K562 (cell line): ENCODE data around the gene GOLGA2. TPM values are rescaled to one million over a fixed set of nuclear protein-coding genes. Genes with fewer than 3 reads are reported as not detected.

Experiments used
- CHCHD3 ChIP-seq: fragments of 250-450 bp; sonication (Bioruptor Pico); IDR thresholded peaks from 2 replicates; pipeline ENCODE4 v2.1.2; 2022; ENCODE audit warnings: mild to moderate bottlenecking
- CHD4 ChIP-seq: fragments of 200-600 bp; sonication (generic); IDR thresholded peaks from 3 replicates; pipeline ENCODE4 v1.6.1; 2012; ENCODE audit warnings: low read depth, mild to moderate bottlenecking, mixed read lengths, low read length, inconsistent platforms; ENCODE audit not compliant: insufficient read depth, insufficient replicate concordance, poor library complexity, severe bottlenecking
- GATAD2B ChIP-seq: fragments of 450-650 bp; IDR thresholded peaks from 2 replicates; pipeline ENCODE4 v1.6.1; 2017; ENCODE audit warnings: mild to moderate bottlenecking, borderline replicate concordance
- WHSC1 ChIP-seq: IDR thresholded peaks from one replicate; pipeline ENCODE4 v1.6.1; 2012; ENCODE audit warnings: low read length, control low read depth, inconsistent platforms
- XRCC5 ChIP-seq: fragments of 200-400 bp; formaldehyde crosslinking; IDR thresholded peaks from 2 replicates; pipeline ENCODE4 v1.6.1; 2017; ENCODE audit warnings: low read depth, mild to moderate bottlenecking, low read length
- ZNF436 ChIP-seq: fragments of 250-450, 450-650 bp; sonication (Bioruptor Pico); formaldehyde crosslinking; IDR thresholded peaks from 2 replicates; pipeline ENCODE4 v1.7.0; 2020; ENCODE audit warnings: mild to moderate bottlenecking
- ZNF445 ChIP-seq: fragments of 250-450 bp; sonication (Bioruptor Pico); IDR thresholded peaks from 2 replicates; pipeline ENCODE4 v1.4.0; 2020; ENCODE audit warnings: low read depth, mild to moderate bottlenecking, moderate library complexity
- ZNF79 ChIP-seq: fragments of 250-450 bp; sonication (Bioruptor Pico); IDR thresholded peaks from 2 replicates; pipeline ENCODE4 v1.4.0; 2020; ENCODE audit warnings: low read depth, mild to moderate bottlenecking, moderate library complexity
- polyA plus RNA-seq, 8 experiments: library from polyadenylated mRNA; depleted of rRNA in 4 of 8; stranded (reverse) in 5 of 8; unstranded in 3 of 8; fragments of >200 nt; fragmentation: Nextera tagmentation in 2 of 8; fragmentation: Illumina TruSeq in 1 of 8; extraction: Ambion mirVana in 2 of 8; extraction: Trizol in 1 of 8; gene quantifications; 2 replicates each; pipeline versions ENCODE4 v1.2.1 to v1.2.3, GENCODE V29; 2011 to 2014; ENCODE audit warnings: inconsistent platforms in 1 of 8, missing spikeins in 1 of 8
- total RNA-seq, 7 experiments: library from RNA; depleted of rRNA in 6 of 7; stranded (reverse); fragments of >200 nt in 6 of 7; fragmentation: Illumina TruSeq in 2 of 7; extraction: Trizol in 2 of 7; gene quantifications; 2 replicates each; pipeline versions ENCODE4 v1.2.1 to v1.2.3, GENCODE V29; 2011 to 2021; ENCODE audit warnings: low replicate concordance in 1 of 7
- TF ChIP-seq, protein P1 (sequence below), 2 experiments: fragments of 150-350 bp in 1 of 2; IDR thresholded peaks; 2 replicates each; pipeline ENCODE4 v1.6.1; 2012 to 2016; ENCODE audit warnings: low read depth in 2 of 2, low read length in 2 of 2, mild to moderate bottlenecking in 1 of 2, moderate library complexity in 1 of 2
- TF ChIP-seq, protein P2 (sequence below): fragments of 450-650 bp; formaldehyde crosslinking; IDR thresholded peaks from 2 replicates; pipeline ENCODE4 v1.4.0; 2020; ENCODE audit warnings: mild to moderate bottlenecking, moderate library complexity
- TF ChIP-seq, protein P3 (sequence below): fragments of 250-450 bp; sonication (Bioruptor Pico); IDR thresholded peaks from 2 replicates; pipeline ENCODE4 v1.9.0; 2021; ENCODE audit warnings: mild to moderate bottlenecking, inconsistent platforms

GOLGA2 gene
- total and polyA plus RNA-seq, 9 of the 15 experiments (the other 6 are each of a cell fraction or from before 2014, with no cell fraction given): 15.7 to 138 (median 76.0) TPM

DNA sequence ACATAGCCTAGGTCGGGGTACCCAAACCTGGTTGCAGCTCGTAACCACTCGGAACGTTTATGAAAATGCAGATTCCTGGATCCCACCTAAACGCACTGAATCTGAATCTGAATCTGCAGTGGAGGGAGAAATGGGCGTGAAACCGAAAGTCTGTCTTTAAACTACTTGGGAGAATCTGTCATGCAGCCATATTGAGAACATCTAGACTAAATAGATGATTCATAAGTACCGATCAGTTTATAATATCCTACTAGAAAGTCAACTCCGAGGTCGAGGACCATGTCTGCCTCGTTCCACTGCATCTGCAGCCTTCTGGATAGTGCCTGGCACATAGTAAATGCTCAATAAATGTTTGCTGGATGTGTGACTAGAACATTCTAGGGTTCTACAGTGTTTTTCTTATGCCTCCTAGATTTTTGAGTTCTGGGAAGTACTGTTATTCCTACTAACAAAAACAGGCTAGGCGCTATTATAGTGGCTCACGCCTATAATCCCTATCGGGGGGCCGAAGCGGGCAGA lies 47.5 kb upstream of the GOLGA2 start (continued):
- TF ChIP-seq, protein P1, sequence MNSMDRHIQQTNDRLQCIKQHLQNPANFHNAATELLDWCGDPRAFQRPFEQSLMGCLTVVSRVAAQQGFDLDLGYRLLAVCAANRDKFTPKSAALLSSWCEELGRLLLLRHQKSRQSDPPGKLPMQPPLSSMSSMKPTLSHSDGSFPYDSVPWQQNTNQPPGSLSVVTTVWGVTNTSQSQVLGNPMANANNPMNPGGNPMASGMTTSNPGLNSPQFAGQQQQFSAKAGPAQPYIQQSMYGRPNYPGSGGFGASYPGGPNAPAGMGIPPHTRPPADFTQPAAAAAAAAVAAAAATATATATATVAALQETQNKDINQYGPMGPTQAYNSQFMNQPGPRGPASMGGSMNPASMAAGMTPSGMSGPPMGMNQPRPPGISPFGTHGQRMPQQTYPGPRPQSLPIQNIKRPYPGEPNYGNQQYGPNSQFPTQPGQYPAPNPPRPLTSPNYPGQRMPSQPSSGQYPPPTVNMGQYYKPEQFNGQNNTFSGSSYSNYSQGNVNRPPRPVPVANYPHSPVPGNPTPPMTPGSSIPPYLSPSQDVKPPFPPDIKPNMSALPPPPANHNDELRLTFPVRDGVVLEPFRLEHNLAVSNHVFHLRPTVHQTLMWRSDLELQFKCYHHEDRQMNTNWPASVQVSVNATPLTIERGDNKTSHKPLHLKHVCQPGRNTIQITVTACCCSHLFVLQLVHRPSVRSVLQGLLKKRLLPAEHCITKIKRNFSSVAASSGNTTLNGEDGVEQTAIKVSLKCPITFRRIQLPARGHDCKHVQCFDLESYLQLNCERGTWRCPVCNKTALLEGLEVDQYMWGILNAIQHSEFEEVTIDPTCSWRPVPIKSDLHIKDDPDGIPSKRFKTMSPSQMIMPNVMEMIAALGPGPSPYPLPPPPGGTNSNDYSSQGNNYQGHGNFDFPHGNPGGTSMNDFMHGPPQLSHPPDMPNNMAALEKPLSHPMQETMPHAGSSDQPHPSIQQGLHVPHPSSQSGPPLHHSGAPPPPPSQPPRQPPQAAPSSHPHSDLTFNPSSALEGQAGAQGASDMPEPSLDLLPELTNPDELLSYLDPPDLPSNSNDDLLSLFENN (IDR thresholded peaks at IDR 0.05; ENCODE audit: low read depth in 2 of 2, low read length in 2 of 2): no peak
- no peak for TF ChIP-seq WHSC1
- no peak for TF ChIP-seq ZNF436
- no peak for TF ChIP-seq ZNF79 (CRISPR knock-in tag)
- no peak for TF ChIP-seq GATAD2B
- TF ChIP-seq, protein P2, sequence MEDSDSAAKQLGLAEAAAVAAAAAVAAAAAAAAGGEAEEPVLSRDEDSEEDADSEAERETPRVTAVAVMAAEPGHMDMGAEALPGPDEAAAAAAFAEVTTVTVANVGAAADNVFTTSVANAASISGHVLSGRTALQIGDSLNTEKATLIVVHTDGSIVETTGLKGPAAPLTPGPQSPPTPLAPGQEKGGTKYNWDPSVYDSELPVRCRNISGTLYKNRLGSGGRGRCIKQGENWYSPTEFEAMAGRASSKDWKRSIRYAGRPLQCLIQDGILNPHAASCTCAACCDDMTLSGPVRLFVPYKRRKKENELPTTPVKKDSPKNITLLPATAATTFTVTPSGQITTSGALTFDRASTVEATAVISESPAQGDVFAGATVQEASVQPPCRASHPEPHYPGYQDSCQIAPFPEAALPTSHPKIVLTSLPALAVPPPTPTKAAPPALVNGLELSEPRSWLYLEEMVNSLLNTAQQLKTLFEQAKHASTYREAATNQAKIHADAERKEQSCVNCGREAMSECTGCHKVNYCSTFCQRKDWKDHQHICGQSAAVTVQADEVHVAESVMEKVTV (CRISPR knock-in tag): no peak
- no peak for TF ChIP-seq XRCC5
- no peak for TF ChIP-seq CHCHD3
- TF ChIP-seq CHD4: peak; percentile 55
- TF ChIP-seq ZNF445 (CRISPR knock-in tag): no peak
- TF ChIP-seq, protein P3, sequence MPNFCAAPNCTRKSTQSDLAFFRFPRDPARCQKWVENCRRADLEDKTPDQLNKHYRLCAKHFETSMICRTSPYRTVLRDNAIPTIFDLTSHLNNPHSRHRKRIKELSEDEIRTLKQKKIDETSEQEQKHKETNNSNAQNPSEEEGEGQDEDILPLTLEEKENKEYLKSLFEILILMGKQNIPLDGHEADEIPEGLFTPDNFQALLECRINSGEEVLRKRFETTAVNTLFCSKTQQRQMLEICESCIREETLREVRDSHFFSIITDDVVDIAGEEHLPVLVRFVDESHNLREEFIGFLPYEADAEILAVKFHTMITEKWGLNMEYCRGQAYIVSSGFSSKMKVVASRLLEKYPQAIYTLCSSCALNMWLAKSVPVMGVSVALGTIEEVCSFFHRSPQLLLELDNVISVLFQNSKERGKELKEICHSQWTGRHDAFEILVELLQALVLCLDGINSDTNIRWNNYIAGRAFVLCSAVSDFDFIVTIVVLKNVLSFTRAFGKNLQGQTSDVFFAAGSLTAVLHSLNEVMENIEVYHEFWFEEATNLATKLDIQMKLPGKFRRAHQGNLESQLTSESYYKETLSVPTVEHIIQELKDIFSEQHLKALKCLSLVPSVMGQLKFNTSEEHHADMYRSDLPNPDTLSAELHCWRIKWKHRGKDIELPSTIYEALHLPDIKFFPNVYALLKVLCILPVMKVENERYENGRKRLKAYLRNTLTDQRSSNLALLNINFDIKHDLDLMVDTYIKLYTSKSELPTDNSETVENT (CRISPR knock-in tag): no peak
